HTERT RPE-1 (cell line): ENCODE data around the gene TMEM184A.

Experiments used
- in situ Hi-C: fragments of 300-500 bp; cut with MboI; formaldehyde crosslinking; loops from 4 replicates; pipeline ENCODE4 v1.14.3; 2020; ENCODE audit warnings: low sequenced_read_pairs

Gene TMEM184A

GRCh38 chr7:1540776-1541271 is 15.2 kb downstream of the TMEM184A start:
- in situ Hi-C loops: no loop called here

GRCh38 chr7:1539882-1540775 is 15.9 kb downstream of the TMEM184A start:
- in situ Hi-C loops: no loop called here

DNA sequence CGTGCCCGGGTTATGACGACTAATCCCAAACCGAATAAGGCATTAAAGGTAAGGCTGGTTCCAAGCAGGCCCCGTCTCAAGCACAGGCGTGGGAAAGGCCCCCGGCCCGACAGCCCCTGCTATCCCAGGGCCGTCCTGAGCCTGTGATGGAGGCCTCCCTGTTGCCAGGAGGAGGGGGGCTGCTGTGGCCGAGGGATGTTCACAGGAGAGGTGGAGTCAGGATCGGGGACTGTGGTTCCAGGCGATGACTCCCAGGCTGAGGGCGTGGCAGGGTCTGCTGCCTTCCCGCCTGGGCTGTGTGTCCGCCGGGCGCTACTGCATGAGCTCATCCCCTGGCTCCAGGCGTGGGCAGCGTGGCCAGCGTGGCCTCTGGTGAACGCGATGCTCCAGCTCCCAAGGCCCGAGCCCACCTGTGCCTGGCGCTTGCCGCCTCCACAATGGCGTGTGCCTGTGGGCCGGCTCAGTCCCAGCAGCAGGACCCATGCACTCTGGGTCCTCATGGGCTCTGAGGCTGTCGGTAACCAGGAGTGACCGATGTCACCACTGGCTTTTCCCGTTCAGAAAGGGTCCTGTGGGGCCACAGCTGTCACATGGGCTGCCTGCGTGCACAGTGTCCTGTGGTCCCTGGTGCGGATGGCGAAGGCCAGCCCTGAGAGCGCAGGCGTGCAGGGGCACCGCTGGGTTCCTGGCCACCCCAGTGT is 16.7 kb downstream of the TMEM184A start:
- in situ Hi-C loops: no loop called here

DNA sequence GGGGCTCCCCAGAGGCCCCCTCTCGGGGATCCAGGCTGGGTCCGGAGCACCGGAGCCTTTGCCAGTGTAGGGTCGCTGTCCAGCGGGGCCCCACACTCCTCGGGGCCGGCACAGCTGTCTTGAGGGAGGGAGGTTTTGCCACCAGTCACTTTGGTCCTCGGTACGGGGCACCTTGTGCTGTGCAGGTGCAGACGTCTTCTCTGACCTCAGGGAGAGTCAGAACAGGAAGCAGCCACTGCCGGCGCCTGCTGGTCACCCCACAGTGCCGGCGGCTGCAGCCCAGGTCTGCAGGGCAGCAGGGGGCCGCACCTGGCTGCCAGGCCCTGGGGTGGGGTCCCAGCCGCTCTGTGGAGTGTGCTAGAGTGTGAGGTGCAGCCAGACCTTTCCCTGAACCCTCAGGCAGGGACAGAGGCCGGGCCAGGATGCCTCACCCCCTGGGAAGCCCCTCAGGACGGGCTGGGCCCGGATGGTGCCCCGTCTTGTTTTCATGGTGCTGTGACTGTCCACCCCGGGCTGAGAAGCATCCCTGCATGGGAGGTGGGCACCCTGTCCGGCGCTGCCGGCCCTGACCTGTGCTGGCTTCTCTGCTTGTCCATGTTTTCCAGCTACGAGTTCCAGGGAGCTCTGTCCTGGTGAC is 17.3 kb downstream of the TMEM184A start:
- in situ Hi-C loops: no loop called here

- in situ Hi-C loops: no loop called here
Measured at GRCh38 chr7:1537535-1538412, 18.2 kb downstream of the TMEM184A start.

- in situ Hi-C loops: no loop called here
Measured at GRCh38 chr7:1536743-1537534, 19.1 kb downstream of the TMEM184A start.

GRCh38 chr7:1536455-1536742 is 19.6 kb downstream of the TMEM184A start:
- in situ Hi-C loops: no loop called here

- in situ Hi-C loops: no loop called here
Measured at GRCh38 chr7:1535701-1536454, 20.1 kb downstream of the TMEM184A start.

DNA sequence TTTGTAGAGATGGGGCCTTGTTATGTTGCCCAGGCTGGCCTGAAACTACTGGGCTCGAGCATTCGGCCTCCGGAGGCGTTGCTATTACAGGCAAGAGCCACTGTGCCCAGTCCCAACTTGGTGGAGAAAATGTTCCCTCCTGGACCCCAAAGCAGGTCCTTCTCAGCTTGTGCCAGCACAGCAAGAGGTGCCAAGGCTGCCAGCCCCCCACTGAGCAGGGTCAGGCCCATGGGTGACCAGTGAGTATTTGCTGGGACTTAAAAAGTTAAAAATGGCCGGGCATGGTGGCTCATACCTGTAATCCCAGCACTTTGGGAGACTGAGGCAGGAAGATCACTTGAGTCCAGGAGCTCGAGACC is 20.9 kb downstream of the TMEM184A start:
- in situ Hi-C loops: no loop called here

DNA sequence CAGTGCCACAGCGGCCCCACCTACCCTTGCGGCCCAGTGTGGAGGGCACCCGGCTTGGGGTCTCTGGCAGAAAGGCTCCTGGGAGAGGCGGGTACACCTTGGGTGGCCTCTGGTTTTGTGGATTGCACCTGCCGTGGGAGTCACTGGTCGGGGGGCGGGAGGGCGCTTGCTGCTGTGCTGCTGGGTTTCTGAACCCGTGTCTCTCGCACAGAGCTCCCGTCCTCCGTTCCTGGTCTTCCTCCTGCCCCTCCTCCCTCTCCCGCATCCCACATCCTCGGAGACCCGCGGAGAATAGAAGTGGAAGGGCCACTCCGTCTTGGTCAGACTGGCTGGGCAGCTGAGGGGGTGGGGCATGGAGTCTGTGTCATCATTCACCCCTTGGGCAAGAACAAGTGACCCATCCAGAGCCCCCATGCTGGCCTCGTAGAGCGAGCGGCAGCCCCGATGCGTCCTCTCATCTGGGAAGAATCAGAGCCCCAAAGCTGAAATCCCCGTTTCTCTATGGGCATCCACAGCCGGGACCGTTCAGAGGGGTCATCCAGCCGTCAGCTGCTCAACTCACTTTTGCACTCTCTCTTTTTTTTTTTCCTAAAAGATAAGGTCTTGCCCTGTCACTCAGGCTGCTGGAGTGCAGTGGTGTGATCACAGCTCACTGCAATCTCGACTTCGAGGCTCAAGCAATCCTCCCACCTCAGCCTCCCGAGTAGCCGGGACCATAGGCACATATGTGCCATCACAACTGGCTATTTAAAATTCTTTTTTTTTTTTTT is 21.5 kb downstream of the TMEM184A start:
- in situ Hi-C loops: no loop called here

- in situ Hi-C loops: no loop called here
Measured at GRCh38 chr7:1533547-1534329, 22.3 kb downstream of the TMEM184A start.

DNA sequence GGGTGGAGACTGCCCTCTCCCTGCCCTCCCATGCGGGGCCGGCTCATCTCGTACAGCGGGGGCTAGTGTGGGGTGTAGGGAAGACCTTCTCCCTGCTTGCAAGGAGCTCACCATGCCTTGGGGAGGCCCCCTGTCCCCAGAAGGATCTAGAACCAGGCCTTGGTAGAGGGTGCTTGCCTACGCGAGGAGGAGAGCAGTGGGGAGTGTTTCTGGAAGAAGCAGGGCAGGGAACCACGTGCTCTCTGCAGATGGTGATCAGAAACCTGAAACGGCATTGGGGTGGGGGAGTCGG is 22.8 kb downstream of the TMEM184A start:
- in situ Hi-C loops: no loop called here

DNA sequence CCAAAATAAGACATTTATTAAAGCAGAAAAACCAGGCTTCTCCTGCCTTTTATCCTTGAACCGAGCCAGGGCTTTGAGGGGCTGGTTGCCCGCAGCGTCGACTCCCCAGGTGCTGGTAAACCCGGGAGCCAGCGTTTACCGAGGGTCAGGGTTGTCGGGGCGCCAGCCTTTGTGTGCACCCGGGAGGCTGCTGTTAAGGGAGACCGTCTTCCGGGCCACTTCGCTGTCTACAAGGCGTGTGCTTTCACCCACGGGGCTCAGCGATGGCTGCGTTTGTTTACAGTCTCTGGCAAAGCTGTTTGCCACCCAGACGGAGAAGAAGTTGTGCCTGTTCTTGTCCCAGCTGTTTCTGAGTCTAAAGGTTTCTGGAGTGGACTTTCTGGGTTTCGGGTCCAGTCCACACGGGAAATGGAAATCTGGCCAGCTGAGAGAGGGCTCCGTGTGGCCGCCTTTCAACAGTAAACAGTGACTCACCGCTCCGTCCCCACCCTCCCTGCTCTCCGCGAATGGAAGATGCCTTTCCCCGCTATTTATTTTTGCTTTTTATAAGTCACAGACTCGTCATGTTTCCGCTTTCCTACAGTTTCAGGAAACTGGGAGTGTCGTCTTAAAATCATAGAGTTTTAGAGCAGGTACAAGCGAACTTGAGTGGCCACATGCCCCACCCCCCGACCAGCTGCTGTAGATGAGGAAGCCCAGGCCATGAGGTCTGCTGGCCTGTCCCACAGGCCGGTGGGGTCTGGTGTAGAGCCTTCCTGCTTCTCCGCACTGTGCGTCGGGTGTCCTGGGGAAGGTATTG is 23.4 kb downstream of the TMEM184A start:
- in situ Hi-C loops: no loop called here

- in situ Hi-C loops: no loop called here
Measured at GRCh38 chr7:1531979-1532455, 24.0 kb downstream of the TMEM184A start.

DNA sequence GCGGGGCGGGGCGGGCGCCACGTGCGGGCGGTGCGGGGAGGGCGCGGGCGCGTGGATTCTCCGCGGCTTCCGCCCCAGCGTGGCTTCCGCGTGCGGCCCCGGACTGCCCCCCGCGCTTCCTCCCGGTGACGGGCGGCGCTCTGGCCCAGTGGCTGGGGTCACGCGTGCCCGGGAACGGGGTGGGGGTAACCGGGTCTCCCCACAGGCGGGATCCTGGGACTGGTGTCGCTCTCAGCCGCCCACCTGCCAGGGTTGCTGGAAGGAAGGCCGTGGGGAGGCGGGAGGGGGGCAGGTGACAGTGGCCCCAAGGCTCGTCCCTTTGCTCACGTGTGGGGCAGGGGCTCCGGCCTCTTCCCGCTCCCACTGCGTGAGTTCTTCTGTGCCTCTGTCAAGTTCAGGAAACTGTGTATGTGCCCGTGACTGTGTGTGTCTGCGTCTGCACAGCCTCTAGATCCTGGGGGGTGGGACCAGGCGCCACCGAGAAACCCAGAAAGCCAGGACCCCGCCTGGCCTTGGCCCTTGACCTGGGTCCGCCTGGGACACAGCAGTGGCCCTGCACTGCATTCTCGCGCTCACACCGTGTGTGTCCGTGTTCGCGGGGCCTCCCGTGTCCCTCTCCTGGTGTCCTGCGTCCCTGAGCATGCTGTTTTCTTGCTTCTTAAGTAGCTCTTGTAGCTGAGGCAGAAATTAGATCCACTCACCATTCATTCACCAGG is 24.6 kb downstream of the TMEM184A start:
- in situ Hi-C loops: no loop called here

DNA sequence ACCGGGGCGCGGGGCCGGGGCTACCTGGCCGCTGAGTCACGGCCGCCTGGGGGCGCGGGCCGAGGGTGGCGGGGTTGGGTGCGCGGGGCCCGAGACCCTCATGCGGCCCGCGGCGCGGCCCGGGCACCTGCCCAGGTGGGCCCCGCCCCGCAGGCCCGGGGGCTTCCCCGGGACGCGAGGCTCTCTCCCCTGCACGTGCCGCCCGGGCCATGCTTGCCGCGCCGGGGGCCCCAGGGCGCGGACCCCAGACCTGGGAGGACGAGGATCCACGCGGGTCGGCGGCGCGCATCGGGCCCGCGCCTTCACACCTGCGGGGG is 25.1 kb downstream of the TMEM184A start:
- in situ Hi-C loops: no loop called here
